Stimulated activated CD8-positive, alpha-beta memory T cell treated with anti-CD3 and anti-CD28 coated beads, Interleukin-2, amount 100 ng/mL, for 48 hours (primary cell): ENCODE measurements around the gene CCND1.
A peak's percentile ranks its signal among the peaks of the same experiment; 100 is the strongest.

Experiments
- DNase-seq, 2 donors: peaks; one replicate each; pipeline ENCODE4 v3.0.0-alpha.2; 2020; ENCODE audit warnings: low read depth in 2 of 2

The CCND1 gene

DNA sequence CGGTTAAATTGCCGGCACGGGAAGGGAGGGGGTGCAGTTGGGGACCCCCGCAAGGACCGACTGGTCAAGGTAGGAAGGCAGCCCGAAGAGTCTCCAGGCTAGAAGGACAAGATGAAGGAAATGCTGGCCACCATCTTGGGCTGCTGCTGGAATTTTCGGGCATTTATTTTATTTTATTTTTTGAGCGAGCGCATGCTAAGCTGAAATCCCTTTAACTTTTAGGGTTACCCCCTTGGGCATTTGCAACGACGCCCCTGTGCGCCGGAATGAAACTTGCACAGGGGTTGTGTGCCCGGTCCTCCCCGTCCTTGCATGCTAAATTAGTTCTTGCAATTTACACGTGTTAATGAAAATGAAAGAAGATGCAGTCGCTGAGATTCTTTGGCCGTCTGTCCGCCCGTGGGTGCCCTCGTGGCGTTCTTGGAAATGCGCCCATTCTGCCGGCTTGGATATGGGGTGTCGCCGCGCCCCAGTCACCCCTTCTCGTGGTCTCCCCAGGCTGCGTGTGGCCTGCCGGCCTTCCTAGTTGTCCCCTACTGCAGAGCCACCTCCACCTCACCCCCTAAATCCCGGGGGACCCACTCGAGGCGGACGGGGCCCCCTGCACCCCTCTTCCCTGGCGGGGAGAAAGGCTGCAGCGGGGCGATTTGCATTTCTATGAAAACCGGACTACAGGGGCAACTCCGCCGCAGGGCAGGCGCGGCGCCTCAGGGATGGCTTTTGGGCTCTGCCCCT is 529 bp upstream of the CCND1 start:
- DNase-seq: no peak

DNA sequence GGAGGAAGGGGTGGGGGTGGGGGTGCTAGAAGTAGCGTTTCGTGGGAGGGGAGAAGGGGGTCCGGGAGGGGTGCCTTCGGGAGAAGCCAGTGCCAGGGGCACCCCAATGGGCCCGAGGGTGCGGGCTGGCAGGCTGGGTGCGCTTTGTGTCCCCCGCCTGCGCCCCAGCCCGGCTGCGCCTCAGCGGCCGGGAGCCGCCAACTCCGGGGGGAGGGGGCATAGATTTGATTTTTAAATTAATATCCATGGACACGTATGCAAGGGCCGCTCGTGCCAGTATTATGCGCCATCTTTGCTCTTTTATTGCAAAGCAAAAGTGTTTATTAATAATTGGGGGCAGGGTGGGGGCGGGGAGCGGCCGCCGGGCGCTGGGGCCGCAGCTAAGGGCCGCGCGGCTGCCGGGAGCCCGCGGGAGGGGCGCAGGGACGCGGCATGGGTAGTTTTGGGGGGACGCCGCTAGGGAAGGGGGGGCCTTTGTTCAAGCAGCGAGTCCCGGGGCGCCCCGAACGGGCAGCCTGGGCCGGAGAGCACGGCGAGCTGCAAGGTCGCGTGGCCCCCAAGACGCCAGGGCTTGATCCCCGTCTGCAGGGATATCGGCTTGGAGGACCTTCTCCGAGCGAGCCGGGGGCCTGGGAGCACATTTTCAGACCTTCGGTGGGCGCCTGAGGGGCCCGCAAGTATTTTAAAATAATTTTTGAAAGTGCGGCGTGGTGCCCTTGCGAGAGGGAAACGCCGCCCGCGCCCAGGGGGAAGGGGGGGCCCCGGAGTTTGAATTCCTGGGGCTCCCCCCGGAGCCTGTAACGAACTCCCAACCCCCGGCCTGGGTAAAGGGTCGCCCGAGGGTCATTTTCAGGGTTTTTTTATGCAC is 959 bp downstream of the CCND1 start:
- DNase-seq: no peak

DNA sequence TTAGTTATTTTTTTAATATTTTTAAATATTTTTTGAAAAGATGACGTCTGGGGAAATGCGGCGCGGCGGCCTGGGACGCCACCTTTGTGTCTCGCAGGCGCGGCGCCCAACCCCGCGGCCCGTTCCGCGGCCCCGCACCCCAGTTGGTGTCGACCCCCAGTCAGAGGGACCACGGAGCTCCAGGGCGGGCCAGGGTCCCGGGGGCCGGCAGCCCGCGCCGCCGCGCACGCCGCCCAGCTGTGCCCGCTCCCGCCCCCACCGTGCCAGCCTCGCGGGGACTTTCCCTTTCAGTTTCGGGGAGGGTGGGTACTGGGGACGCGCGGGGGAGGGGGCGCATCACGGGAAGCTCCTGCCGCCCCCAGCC is 1.6 kb downstream of the CCND1 start:
- no peak for DNase-seq

DNA sequence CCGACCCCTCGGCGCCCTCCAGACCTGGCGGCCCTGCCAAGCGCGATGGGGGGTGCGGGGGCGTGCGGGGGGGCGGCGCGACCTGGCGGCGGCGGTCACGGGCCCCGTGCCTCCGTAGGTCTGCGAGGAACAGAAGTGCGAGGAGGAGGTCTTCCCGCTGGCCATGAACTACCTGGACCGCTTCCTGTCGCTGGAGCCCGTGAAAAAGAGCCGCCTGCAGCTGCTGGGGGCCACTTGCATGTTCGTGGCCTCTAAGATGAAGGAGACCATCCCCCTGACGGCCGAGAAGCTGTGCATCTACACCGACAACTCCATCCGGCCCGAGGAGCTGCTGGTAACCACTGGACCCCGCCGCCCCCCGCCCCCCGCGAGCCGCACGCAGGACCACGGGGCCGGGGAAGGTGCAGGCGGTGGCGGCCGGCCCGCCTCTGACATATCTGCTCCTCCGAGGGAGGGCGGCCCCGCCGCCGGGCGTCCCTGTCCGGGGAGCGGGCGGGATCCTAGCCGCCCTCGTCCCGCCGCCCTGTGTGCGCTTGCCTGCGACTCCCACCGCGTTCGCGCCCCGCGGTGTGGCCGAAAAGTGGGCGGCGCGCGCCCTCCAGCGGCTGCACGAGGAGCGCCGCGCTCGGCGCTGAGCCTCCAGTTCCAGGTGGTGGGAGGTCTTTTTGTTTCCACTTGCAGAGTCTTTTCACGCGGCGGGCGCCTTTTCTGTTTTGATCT is 2.1 kb downstream of the CCND1 start:
- peak; percentile 66 to 75 for DNase-seq

DNA sequence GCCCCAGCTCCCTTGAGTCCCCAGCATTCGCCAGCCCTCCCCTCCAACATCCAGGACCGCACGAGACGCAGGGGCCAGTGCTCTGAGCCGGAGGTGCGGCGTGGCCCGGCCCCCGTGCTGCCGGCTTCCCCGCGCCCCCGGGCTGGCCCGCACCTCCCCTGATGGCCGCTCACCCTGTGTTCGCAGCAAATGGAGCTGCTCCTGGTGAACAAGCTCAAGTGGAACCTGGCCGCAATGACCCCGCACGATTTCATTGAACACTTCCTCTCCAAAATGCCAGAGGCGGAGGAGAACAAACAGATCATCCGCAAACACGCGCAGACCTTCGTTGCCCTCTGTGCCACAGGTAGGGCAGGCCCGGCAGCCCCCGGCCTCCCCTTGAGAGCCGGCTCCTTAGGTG is 2.7 kb downstream of the CCND1 start:
- no peak for DNase-seq

DNA sequence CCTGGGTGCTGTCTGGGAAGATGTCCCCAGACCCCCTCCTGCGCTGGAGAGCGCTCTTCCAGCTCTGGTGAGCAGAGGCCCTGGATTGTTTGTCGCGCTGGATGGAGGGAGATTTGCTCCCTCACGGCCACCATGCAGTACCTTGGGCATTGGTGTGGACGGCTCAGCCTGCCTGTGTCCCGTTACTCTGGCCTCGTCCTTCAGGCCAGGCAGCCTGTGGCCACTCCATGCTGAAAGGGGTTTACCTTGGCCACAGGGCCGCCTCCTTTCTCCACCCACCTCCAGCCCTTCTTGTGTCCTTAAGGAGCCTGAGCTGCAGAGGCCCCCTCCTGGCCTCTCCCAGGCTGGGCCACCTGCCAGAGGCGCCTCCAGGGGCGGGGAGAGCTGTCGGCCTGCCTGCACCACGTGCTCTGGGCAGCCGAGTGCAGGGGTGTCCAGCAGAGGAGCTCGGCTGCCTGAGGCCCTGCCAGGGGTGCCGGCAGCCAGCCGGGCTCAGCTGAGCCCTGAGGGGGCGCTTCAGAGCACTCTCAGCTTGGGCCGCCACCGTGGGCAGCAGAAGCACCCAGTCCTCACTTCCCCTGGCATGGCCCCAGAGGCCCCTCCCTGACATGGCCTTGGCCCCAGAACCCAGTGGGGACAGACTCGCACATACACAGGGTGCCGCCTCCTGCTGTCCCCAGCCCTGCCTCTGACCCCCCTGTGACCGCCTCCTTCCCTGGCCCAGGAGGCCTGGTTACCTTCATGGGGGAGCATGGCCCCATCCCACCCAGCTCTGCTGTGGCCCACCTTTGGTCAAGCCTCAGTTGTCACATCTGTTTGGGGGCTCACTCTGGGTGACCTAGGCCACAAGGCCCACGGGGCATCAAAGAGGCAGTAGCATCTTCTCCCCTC is 3.4 kb downstream of the CCND1 start:
- DNase-seq: no peak

DNA sequence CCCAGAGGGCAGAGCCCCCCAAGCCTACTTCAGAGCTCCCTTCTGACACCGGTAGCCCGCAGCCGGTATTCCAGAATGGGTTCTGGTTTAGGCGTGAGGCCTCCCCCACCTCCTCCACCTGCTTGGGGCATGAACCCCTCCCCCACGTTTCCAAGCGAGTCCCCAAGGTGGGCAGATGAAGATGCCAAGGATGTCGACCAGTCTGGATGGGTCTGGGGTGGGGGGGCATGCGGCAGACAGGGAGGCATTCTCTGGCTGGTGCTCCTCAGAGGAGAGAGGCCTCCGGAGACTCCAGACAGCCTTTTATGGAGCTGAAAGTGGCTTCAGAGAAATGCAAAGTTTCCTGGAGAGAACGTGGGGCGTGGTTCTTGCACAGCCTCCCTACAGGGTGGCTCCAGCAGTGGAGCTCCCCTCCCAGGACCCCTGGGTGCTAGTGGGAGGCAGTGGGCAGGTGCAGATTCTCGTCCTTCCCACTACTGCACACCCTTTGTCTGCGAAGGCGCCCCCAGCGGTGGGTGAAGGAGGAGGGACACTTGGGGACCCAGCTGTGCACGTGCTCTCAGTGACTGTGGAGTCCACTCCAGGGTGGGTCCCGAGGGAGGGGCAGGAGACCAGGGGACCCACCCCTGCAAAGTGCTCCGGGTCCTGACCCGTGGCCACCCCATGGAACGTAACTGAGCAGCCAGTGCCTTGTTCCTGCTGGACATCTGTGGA is 4.2 kb downstream of the CCND1 start:
- DNase-seq: no peak

DNA sequence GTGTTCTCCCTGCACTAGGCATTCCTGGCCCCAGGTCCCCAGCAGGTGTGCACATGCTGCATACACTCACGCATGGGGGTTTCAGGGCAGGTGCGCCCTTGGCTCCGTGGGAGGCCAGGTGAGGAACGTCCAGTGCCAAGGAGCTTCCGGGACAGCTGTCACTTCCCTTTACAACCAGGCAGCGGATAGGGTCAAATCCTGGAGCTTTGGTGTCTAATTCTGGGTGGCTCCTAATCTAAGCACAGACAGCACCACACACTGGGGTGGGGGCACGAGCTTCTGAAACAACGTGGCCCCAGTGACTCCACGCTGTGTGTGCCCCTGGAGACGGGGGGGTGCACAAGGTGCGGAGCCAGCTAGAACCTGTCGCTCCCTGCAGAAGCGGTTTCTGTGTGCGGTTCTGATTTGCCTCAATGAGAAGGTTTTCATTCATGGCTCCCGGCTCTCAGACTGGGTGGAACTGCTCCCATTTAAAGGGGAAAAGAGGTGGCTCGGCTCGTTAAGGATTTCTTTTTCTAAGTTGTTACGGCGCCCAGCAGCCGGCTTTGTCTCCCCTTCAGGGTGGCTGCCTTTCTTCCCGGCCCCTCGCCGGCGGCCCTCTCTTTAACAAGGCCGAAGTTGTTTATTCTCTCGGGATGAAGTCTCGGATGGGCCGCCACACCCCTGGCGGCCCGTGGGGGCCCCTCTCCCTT is 5.0 kb downstream of the CCND1 start:
- no peak for DNase-seq

DNA sequence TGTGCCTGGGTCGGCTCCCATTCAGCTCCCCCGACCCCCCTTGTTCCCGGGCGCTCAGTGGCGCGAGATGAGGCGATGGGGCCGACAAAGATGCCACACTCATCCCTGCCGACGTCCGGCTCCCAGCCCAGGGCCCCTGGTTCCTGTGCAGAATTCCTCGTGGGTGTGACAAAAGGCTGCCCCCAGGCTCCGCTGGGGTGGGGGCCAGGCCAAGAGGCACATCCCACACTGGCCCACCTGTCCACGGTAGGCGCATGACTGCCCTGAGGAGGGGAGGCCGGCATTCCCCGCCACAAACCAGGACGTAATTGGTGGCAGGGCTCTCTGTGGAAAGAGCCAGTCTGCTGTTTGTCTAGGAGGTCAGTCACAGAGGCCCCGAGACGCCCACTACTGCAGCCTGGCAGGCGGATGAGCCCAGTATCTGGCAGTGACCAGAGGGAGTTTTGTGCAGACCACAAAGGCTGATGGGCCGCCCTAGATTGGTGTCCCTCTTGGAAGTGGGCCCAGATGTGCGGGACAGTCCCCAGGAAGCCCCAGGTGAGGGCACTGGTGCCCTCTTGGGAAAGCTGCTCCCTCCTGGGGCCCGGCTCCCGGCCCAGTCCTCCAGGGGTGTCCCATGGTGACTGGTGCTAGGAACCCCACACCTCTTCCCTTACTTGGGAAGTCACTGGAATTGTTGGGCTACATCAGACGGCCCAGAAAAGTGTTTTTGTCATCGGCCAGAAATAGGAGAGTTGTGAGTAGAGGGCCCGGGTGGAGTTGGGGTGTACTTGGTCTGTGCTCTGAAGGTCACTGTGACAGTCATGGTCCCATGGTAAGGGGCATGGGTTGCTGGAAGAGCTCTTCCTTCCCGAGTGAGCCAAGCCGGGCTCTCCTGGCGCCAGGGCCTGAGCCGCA is 5.8 kb downstream of the CCND1 start:
- no peak for DNase-seq

DNA sequence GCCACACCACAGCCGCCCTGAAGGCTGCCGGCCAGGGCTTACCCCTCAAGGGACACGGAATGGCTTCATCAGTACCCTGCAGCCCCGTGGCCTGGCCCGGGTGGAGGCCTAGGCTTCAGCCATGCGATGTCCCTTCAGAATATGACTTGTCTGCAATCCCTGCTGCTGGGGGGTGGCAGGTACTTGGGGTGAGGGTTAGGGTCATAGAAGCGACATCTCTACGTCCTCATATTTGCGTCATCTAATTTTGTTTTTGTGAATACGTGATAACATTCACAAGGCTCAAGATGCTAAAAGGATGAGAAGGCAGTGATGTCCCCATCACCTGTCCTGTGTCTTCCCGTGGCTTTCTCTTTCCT is 6.4 kb downstream of the CCND1 start:
- DNase-seq: no peak

DNA sequence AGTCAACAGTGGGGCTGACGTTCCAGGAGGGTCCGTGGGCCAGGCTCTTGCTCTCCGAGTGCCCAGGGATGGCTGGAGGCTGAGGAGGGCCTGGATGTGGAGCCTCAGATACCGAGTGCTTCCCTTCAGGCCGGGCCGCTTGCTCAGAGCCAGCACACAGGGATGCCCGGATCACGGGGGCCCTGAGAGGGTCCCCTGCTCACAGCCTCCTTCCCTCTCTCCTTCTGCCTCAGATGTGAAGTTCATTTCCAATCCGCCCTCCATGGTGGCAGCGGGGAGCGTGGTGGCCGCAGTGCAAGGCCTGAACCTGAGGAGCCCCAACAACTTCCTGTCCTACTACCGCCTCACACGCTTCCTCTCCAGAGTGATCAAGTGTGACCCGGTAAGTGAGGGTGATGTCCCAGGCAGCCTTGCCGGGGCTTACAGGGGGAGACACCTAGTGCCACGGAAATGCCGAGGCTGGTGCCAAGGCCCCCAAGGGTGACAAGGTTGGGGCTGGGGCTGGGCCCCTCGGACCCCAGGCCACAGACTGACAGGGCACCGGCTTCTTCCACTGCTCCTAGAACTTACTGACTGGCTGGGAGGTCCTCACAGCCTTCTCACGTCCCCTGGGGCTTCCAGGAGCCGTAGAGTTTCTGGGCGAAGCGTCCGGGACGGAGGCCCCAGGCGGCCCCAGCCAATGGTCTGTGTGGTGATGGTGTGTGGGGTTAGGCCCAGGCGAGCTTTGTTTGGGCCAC is 7.0 kb downstream of the CCND1 start:
- no peak for DNase-seq

DNA sequence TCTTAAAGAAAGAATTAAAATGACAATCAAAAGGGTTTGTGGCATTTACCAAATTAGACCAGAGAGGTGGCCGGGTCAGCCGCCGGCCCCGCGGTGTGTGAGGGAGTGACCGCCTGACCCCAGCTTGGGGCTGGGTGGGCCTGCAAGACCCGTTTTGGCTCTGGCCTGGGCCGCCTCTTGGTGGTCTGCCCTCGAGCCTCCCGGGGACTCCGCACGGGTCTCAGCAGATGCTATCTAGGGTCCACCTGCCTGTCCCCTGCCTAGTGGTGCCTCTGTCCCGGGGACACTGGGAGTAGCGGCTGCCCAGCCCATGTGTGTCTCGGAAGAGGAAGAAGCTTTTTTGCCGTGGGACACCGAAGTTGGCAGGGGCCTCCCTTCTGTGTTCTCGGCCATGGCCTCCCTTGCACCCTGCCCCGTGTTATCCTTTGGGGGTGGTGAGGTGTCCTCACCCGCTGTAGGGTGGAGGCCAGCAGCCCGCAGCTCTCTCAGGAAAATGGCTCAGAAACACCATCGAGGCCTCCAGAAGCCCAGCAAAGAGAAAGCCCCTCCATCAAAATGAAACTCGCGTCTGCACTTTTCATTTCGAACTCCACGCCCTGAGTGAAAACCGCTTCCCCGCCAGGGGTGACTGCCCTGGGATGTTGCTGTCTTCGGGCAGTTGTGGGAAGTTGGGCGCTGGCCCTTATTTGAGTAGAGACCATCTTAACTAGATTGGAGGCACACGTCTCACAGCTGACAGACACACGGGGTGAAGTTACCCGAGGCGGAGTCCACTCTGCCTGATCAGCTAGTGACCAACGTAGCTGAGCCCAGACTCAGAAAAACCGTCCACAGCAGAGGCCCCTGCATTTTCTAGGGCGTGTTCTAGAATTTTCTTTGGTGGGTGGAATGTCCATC is 8.0 kb downstream of the CCND1 start:
- no peak for DNase-seq

DNA sequence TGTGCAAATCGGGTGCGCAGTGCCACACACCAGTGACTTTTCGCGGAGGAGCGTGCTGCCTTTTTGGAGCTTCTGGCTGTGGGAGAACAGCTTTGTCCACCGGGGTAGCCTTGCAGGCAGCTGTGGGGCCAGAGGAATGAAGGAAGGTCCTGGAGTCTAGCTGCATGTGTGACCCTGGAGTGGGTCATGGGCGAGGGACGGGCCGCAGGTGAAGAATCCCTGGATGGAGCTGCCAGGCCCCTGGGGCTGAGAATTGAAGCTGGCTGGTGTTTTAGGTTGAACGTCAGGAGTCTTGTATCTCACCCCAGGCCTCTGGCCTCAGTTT is 8.6 kb downstream of the CCND1 start:
- no peak for DNase-seq

DNA sequence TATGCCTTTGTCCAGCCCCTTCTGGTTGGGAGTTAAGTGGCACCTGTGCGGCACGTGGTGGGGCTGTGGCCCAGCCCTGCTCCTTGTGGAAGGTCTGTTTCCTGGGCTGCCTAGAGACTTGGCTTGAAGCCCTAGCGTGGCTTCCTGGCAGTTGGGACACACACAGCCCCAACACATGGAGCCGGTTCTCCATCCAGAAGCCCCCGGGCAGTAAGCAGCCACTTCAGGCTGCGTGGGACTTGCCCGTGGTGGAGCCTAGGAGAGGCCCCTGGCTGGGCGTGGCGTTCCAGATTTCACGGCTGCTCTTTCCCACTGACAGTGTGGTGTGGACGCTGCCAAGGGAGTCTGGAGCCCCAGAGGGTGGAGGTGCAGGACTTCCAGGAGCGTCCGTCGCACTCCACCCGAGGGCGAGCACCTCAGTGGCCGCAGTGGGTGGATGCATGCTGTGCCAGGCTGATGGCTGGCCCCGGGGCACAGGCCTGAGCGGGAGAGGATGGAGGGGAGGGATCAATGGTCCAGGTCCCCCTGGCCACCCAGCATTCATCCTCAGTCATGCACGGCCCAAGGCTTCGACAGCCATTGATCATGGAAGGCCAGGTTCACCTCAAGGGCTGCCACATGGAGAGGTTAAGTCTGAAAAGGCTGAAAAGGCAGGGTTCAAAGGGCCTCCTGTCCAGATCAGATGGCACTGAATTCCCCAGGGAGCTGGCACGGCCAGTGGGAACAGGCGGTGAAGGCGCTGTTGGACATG is 9.3 kb downstream of the CCND1 start:
- no peak for DNase-seq

DNA sequence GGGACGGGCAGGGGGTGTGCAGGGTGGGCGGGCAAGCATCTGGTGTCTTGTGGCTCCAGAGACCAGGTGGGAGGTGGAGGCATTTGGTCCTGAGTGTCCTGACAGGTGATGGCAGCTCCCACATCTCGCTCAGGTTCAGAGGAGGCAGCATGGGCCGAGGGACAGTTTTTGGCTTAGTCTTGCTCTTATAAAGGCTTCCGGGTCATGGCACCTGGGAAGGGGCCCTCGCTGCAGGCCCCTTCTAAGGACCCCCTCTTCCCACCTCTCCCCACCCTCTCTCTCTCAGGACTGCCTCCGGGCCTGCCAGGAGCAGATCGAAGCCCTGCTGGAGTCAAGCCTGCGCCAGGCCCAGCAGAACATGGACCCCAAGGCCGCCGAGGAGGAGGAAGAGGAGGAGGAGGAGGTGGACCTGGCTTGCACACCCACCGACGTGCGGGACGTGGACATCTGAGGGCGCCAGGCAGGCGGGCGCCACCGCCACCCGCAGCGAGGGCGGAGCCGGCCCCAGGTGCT is 9.9 kb downstream of the CCND1 start:
- no peak for DNase-seq

DNA sequence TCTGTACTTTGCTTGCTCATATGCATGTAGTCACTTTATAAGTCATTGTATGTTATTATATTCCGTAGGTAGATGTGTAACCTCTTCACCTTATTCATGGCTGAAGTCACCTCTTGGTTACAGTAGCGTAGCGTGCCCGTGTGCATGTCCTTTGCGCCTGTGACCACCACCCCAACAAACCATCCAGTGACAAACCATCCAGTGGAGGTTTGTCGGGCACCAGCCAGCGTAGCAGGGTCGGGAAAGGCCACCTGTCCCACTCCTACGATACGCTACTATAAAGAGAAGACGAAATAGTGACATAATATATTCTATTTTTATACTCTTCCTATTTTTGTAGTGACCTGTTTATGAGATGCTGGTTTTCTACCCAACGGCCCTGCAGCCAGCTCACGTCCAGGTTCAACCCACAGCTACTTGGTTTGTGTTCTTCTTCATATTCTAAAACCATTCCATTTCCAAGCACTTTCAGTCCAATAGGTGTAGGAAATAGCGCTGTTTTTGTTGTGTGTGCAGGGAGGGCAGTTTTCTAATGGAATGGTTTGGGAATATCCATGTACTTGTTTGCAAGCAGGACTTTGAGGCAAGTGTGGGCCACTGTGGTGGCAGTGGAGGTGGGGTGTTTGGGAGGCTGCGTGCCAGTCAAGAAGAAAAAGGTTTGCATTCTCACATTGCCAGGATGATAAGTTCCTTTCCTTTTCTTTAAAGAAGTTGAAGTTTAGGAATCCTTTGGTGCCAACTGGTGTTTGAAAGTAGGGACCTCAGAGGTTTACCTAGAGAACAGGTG is 11.1 kb downstream of the CCND1 start:
- DNase-seq: no peak
